HepG2 (cell line): Measurements from ENCODE around the gene STYXL2. TPM values are rescaled to one million over a fixed set of nuclear protein-coding genes. Genes with fewer than 3 reads are reported as not detected.
A peak's percentile ranks its signal among the peaks of the same experiment; 100 is the strongest.

Source experiments
- CC2D1A ChIP-seq: sonication (generic); formaldehyde crosslinking; IDR thresholded peaks from 2 replicates; pipeline ENCODE4 v1.8.1; 2023; ENCODE audit warnings: mild to moderate bottlenecking, missing genetic modification reagents
- CTCF ChIP-seq: sonication (generic); formaldehyde crosslinking; IDR thresholded peaks from 2 replicates; pipeline ENCODE4 v1.5.0; 2020; ENCODE audit warnings: mild to moderate bottlenecking, missing genetic modification reagents, moderate library complexity
- DPF2 ChIP-seq: sonication (generic); formaldehyde crosslinking; IDR thresholded peaks from 2 replicates; pipeline ENCODE4 v1.4.0; 2020; ENCODE audit warnings: mild to moderate bottlenecking, low read depth, missing genetic modification reagents, borderline replicate concordance
- TBP ChIP-seq: sonication (generic); formaldehyde crosslinking; IDR thresholded peaks from 2 replicates; pipeline ENCODE4 v1.5.0; 2020; ENCODE audit warnings: missing genetic modification reagents
- TRIM24 ChIP-seq: sonication (generic); formaldehyde crosslinking; IDR thresholded peaks from 2 replicates; pipeline ENCODE4 v1.8.0; 2022; ENCODE audit warnings: mild to moderate bottlenecking, missing genetic modification reagents
- ZFP1 ChIP-seq: IDR thresholded peaks from 2 replicates; pipeline ENCODE4 v1.6.1; 2016
- ZFP82 ChIP-seq: sonication (generic); formaldehyde crosslinking; IDR thresholded peaks from 2 replicates; pipeline ENCODE4 v1.5.1; 2020; ENCODE audit warnings: mild to moderate bottlenecking, missing genetic modification reagents, borderline replicate concordance
- ZNF256 ChIP-seq: sonication (generic); formaldehyde crosslinking; conservative IDR thresholded peaks from 2 replicates; pipeline ENCODE4 v1.4.0; 2020; ENCODE audit warnings: missing genetic modification reagents
- ZNF430 ChIP-seq: sonication (generic); formaldehyde crosslinking; IDR thresholded peaks from 2 replicates; pipeline ENCODE4 v1.9.0; 2021; ENCODE audit warnings: mild to moderate bottlenecking, missing genetic modification reagents
- ZNF501 ChIP-seq: sonication (generic); formaldehyde crosslinking; IDR thresholded peaks from 2 replicates; pipeline ENCODE4 v1.5.1; 2020; ENCODE audit warnings: mild to moderate bottlenecking, moderate library complexity, missing genetic modification reagents
- ZNF687 ChIP-seq: sonication (generic); formaldehyde crosslinking; IDR thresholded peaks from 2 replicates; pipeline ENCODE4 v1.5.1; 2020; ENCODE audit warnings: mild to moderate bottlenecking, missing genetic modification reagents, moderate library complexity
- ZNF709 ChIP-seq: sonication (generic); formaldehyde crosslinking; IDR thresholded peaks from 2 replicates; pipeline ENCODE4 v1.5.0; 2020; ENCODE audit warnings: mild to moderate bottlenecking, missing genetic modification reagents
- polyA plus RNA-seq, 8 experiments: library from polyadenylated mRNA; depleted of rRNA in 3 of 8; stranded (reverse) in 7 of 8; unstranded in 1 of 8; fragments of >200 nt; fragmentation: Illumina TruSeq in 4 of 8; extraction: Trizol in 4 of 8; gene quantifications; 2 replicates each; pipeline versions ENCODE4 v1.2.1 to v1.2.3, GENCODE V29; 2011 to 2016; ENCODE audit warnings: low read depth in 4 of 8, missing spikeins in 1 of 8, mixed read lengths in 1 of 8; ENCODE audit not compliant: insufficient read depth in 1 of 8
- total RNA-seq, 5 experiments: library from RNA; depleted of rRNA; stranded (reverse); fragments of >200 nt; fragmentation: Illumina TruSeq; extraction: Trizol; gene quantifications; 2 replicates each; pipeline ENCODE4 v1.2.3, GENCODE V29; 2016; ENCODE audit warnings: low read depth in 1 of 5
- TF ChIP-seq, protein P1 (sequence below): sonication (generic); formaldehyde crosslinking; IDR thresholded peaks from 2 replicates; pipeline ENCODE4 v1.5.0; 2020; ENCODE audit warnings: mild to moderate bottlenecking, missing genetic modification reagents
- TF ChIP-seq, protein P2 (sequence below): sonication (generic); formaldehyde crosslinking; IDR thresholded peaks from 2 replicates; pipeline ENCODE4 v1.9.0; 2022; ENCODE audit warnings: low read depth, missing genetic modification reagents
- TF ChIP-seq, protein P3 (sequence below): sonication (generic); formaldehyde crosslinking; IDR thresholded peaks from 2 replicates; pipeline ENCODE4 v1.4.0; 2020; ENCODE audit warnings: missing genetic modification reagents, borderline replicate concordance

Gene STYXL2
- total and polyA plus RNA-seq, 2 of the 13 experiments (the other 11 are each of a cell fraction or from before 2014, with no cell fraction given): not detected

DNA sequence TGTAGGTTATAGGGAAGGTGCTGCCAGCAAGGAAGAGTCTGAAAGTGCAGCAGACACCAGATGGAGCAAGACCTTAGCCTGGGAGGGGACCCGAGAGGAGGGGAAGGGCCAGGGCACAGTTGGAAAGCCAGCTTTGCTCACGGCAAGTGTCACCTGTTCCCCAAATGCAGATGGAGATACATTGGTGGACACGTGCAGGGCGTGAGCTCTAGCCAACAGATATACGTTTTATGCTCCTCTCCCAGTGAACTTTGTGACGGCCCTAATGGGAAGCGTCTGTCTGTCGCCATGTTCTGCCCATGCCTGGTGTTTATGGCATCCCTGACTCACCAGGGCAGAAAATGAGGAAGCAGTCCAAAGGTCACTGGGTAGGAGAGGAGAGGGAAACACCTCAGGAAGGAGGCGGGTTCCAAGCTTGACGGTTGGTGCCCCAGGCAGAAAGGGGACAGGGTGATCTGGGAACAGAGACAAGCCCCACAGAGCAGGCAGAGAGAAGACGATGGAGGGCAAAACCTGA is 11.3 kb upstream of the STYXL2 start (continued):
- TF ChIP-seq ZNF501 (CRISPR knock-in tag) (no peak), ZNF709 (CRISPR knock-in tag) (no peak), TRIM24 (CRISPR knock-in tag) (no peak), ZNF256 (CRISPR knock-in tag) (no peak), CTCF (peak; percentile 16; the same call in 1 of the 2 replicates), TBP (CRISPR knock-in tag) (no peak), DPF2 (CRISPR knock-in tag) (no peak), ZNF430 (CRISPR knock-in tag) (no peak), ZFP1 (CRISPR knock-in tag) (no peak), ZNF687 (peak; percentile 35), ZFP82 (CRISPR knock-in tag) (no peak), CC2D1A (no peak)
- TF ChIP-seq, protein P1, sequence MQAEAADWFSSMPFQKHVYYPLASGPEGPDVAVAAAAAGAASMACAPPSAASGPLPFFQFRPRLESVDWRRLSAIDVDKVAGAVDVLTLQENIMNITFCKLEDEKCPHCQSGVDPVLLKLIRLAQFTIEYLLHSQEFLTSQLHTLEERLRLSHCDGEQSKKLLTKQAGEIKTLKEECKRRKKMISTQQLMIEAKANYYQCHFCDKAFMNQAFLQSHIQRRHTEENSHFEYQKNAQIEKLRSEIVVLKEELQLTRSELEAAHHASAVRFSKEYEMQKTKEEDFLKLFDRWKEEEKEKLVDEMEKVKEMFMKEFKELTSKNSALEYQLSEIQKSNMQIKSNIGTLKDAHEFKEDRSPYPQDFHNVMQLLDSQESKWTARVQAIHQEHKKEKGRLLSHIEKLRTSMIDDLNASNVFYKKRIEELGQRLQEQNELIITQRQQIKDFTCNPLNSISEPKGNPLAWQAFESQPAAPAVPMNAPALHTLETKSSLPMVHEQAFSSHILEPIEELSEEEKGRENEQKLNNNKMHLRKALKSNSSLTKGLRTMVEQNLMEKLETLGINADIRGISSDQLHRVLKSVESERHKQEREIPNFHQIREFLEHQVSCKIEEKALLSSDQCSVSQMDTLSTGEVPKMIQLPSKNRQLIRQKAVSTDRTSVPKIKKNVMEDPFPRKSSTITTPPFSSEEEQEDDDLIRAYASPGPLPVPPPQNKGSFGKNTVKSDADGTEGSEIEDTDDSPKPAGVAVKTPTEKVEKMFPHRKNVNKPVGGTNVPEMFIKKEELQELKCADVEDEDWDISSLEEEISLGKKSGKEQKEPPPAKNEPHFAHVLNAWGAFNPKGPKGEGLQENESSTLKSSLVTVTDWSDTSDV (CRISPR knock-in tag): no peak
- TF ChIP-seq, protein P2, sequence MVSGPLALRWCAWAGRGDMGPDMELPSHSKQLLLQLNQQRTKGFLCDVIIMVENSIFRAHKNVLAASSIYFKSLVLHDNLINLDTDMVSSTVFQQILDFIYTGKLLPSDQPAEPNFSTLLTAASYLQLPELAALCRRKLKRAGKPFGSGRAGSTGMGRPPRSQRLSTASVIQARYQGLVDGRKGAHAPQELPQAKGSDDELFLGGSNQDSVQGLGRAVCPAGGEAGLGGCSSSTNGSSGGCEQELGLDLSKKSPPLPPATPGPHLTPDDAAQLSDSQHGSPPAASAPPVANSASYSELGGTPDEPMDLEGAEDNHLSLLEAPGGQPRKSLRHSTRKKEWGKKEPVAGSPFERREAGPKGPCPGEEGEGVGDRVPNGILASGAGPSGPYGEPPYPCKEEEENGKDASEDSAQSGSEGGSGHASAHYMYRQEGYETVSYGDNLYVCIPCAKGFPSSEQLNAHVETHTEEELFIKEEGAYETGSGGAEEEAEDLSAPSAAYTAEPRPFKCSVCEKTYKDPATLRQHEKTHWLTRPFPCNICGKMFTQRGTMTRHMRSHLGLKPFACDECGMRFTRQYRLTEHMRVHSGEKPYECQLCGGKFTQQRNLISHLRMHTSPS: no peak
- TF ChIP-seq, protein P3, sequence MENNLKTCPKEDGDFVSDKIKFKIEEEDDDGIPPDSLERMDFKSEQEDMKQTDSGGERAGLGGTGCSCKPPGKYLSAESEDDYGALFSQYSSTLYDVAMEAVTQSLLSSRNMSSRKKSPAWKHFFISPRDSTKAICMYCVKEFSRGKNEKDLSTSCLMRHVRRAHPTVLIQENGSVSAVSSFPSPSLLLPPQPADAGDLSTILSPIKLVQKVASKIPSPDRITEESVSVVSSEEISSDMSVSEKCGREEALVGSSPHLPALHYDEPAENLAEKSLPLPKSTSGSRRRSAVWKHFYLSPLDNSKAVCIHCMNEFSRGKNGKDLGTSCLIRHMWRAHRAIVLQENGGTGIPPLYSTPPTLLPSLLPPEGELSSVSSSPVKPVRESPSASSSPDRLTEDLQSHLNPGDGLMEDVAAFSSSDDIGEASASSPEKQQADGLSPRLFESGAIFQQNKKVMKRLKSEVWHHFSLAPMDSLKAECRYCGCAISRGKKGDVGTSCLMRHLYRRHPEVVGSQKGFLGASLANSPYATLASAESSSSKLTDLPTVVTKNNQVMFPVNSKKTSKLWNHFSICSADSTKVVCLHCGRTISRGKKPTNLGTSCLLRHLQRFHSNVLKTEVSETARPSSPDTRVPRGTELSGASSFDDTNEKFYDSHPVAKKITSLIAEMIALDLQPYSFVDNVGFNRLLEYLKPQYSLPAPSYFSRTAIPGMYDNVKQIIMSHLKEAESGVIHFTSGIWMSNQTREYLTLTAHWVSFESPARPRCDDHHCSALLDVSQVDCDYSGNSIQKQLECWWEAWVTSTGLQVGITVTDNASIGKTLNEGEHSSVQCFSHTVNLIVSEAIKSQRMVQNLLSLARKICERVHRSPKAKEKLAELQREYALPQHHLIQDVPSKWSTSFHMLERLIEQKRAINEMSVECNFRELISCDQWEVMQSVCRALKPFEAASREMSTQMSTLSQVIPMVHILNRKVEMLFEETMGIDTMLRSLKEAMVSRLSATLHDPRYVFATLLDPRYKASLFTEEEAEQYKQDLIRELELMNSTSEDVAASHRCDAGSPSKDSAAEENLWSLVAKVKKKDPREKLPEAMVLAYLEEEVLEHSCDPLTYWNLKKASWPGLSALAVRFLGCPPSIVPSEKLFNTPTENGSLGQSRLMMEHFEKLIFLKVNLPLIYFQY (CRISPR knock-in tag): no peak
